ENCODE results near the gene P2RY11.

Gene P2RY11

DNA sequence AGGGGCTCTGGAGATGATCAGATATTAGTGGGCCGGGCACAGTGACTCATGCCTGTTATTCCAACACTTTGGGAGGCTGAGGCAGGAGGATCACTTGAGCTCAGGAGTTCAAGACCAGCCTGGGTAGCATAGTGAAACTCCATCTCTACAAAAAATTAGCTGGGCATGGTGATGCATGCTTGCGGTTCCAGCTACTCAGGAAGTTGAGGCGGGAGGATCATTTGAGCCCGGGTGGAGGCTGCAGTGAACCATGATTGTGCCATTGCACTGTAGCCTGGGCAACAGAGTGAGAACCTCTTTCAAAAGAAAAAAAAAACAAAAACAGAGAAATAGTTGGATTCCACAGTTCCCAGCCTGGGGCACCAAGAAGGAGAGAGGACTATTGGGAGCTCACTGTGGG lies 43.3 kb upstream of the P2RY11 start:
- TF ChIP-seq, protein P1, sequence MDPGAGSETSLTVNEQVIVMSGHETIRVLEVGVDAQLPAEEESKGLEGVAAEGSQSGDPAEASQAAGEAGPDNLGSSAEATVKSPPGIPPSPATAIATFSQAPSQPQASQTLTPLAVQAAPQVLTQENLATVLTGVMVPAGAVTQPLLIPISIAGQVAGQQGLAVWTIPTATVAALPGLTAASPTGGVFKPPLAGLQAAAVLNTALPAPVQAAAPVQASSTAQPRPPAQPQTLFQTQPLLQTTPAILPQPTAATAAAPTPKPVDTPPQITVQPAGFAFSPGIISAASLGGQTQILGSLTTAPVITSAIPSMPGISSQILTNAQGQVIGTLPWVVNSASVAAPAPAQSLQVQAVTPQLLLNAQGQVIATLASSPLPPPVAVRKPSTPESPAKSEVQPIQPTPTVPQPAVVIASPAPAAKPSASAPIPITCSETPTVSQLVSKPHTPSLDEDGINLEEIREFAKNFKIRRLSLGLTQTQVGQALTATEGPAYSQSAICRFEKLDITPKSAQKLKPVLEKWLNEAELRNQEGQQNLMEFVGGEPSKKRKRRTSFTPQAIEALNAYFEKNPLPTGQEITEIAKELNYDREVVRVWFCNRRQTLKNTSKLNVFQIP (CRISPR knock-in tag; IDR thresholded peaks at IDR 0.05; ENCODE audit: borderline replicate concordance, low read depth), result no peak
- TF ChIP-seq ZFP30 (CRISPR knock-in tag; IDR thresholded peaks at IDR 0.05) (no peak), SNAI2 (CRISPR knock-in tag; IDR thresholded peaks at IDR 0.05) (no peak), ZFP3 (CRISPR knock-in tag; IDR thresholded peaks at IDR 0.05) (no peak), PPARA (CRISPR knock-in tag; IDR thresholded peaks at IDR 0.05; ENCODE audit: borderline replicate concordance) (no peak), ESRRG (CRISPR knock-in tag; IDR thresholded peaks at IDR 0.05) (no peak), TOX (CRISPR knock-in tag; IDR thresholded peaks at IDR 0.05; ENCODE audit: borderline replicate concordance) (no peak), ZNF70 (CRISPR knock-in tag; IDR thresholded peaks at IDR 0.05) (no peak), ARNTL (CRISPR knock-in tag; IDR thresholded peaks at IDR 0.05; ENCODE audit: borderline replicate concordance, low read depth) (no peak), ISL1 (CRISPR knock-in tag; IDR thresholded peaks at IDR 0.05) (no peak), ZNF8 (CRISPR knock-in tag; IDR thresholded peaks at IDR 0.05) (no peak)
- ATAC-seq, result no peak

- peak; percentile 61 for ATAC-seq
- TF ChIP-seq ZNF8 (CRISPR knock-in tag; IDR thresholded peaks at IDR 0.05) (no peak), ESRRG (CRISPR knock-in tag; IDR thresholded peaks at IDR 0.05) (no peak), ZFP30 (CRISPR knock-in tag; IDR thresholded peaks at IDR 0.05) (no peak), CSRNP3 (CRISPR knock-in tag; IDR thresholded peaks at IDR 0.05) (no peak), ZFP3 (CRISPR knock-in tag; IDR thresholded peaks at IDR 0.05) (no peak)
- TF ChIP-seq, protein P1 (CRISPR knock-in tag; IDR thresholded peaks at IDR 0.05; ENCODE audit: borderline replicate concordance, low read depth), result no peak
Measured at GRCh38 chr19:10069046-10069445, 42.4 kb upstream of the P2RY11 start.

DNA sequence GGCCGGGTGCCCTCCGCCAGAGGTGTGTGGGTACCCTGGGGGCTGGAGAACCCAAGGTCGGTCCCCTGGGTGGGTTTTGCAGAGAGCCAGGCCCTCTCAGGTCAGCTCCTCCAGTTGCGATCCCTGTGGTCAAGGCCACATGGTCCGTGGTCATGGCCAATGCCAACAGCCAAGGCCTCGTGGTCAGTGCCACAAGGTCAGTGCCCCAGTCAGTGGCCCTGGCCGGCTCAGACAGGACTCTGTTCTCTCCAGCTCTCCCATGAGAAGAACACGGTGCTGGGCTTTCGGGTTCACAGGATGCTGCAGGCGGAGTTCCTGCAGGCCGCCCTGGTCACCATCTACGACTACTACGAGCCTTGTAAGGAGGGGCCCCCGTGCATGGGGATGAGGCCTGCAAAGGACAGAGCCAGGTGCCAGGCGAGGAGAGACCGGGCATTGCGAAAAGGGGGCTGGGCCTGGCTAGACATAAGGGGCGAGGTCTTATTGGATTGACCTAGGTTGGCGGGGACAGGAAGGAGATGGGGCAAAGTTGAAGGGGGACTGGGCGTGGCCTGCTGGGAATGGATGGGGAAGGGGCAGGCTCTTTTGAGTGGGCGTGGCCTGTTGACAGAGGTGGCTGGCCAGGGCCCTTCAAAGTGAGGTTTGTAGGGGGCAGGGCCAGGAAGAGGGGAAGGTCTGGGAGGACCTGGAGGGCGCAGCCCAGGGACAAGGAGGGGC lies 40.6 kb upstream of the P2RY11 start:
- no peak for ATAC-seq
- TF ChIP-seq BACH2 (CRISPR knock-in tag; IDR thresholded peaks at IDR 0.05; ENCODE audit: borderline replicate concordance) (no peak), ARNTL (CRISPR knock-in tag; IDR thresholded peaks at IDR 0.05; ENCODE audit: borderline replicate concordance, low read depth) (no peak), ESRRG (CRISPR knock-in tag; IDR thresholded peaks at IDR 0.05) (no peak), ZC3H10 (CRISPR knock-in tag; IDR thresholded peaks at IDR 0.05) (no peak), ZNF565 (CRISPR knock-in tag; conservative IDR thresholded peaks at IDR 0.05; ENCODE audit: low read depth) (no peak), PPARA (CRISPR knock-in tag; IDR thresholded peaks at IDR 0.05; ENCODE audit: borderline replicate concordance) (no peak), ZNF8 (CRISPR knock-in tag; IDR thresholded peaks at IDR 0.05) (no peak), OSR1 (CRISPR knock-in tag; IDR thresholded peaks at IDR 0.05) (no peak), ISL1 (CRISPR knock-in tag; IDR thresholded peaks at IDR 0.05) (no peak), TCF4 (CRISPR knock-in tag; IDR thresholded peaks at IDR 0.05; ENCODE audit: borderline replicate concordance) (no peak), CSDC2 (CRISPR knock-in tag; IDR thresholded peaks at IDR 0.05) (no peak)
- TF ChIP-seq, protein P1 (CRISPR knock-in tag; IDR thresholded peaks at IDR 0.05; ENCODE audit: borderline replicate concordance, low read depth), result no peak
- TF ChIP-seq, protein P2, sequence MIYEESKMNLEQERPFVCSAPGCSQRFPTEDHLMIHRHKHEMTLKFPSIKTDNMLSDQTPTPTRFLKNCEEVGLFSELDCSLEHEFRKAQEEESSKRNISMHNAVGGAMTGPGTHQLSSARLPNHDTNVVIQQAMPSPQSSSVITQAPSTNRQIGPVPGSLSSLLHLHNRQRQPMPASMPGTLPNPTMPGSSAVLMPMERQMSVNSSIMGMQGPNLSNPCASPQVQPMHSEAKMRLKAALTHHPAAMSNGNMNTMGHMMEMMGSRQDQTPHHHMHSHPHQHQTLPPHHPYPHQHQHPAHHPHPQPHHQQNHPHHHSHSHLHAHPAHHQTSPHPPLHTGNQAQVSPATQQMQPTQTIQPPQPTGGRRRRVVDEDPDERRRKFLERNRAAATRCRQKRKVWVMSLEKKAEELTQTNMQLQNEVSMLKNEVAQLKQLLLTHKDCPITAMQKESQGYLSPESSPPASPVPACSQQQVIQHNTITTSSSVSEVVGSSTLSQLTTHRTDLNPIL (CRISPR knock-in tag; IDR thresholded peaks at IDR 0.05; ENCODE audit: low read depth), result no peak

- TF ChIP-seq ZFP30 (CRISPR knock-in tag; IDR thresholded peaks at IDR 0.05) (no peak), ISL1 (CRISPR knock-in tag; IDR thresholded peaks at IDR 0.05) (no peak)
- TF ChIP-seq, protein P2 (CRISPR knock-in tag; IDR thresholded peaks at IDR 0.05; ENCODE audit: low read depth), result no peak
- ATAC-seq, result peak; percentile 41; the same call in 2 of the 3 replicates
Measured at GRCh38 chr19:10074153-10074552, 37.3 kb upstream of the P2RY11 start.
